Measurements from ENCODE around the gene CIZ1.
A peak's percentile ranks its signal among the peaks of the same experiment; 100 is the strongest.

The CIZ1 gene

GRCh38 chr9:128120741-128121465 lies 70.5 kb downstream of the CIZ1 start:
- in situ Hi-C loops (cut with MboI; ENCODE audit: low pct_unique_long_range_greater_than_20kb, low sequenced_read_pairs, unreplicated experiment): no loop called here
- TF ChIP-seq, protein P1, sequence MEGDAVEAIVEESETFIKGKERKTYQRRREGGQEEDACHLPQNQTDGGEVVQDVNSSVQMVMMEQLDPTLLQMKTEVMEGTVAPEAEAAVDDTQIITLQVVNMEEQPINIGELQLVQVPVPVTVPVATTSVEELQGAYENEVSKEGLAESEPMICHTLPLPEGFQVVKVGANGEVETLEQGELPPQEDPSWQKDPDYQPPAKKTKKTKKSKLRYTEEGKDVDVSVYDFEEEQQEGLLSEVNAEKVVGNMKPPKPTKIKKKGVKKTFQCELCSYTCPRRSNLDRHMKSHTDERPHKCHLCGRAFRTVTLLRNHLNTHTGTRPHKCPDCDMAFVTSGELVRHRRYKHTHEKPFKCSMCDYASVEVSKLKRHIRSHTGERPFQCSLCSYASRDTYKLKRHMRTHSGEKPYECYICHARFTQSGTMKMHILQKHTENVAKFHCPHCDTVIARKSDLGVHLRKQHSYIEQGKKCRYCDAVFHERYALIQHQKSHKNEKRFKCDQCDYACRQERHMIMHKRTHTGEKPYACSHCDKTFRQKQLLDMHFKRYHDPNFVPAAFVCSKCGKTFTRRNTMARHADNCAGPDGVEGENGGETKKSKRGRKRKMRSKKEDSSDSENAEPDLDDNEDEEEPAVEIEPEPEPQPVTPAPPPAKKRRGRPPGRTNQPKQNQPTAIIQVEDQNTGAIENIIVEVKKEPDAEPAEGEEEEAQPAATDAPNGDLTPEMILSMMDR (IDR thresholded peaks at IDR 0.05; ENCODE audit: extremely low read depth, insufficient read depth, missing control alignments): no peak

DNA sequence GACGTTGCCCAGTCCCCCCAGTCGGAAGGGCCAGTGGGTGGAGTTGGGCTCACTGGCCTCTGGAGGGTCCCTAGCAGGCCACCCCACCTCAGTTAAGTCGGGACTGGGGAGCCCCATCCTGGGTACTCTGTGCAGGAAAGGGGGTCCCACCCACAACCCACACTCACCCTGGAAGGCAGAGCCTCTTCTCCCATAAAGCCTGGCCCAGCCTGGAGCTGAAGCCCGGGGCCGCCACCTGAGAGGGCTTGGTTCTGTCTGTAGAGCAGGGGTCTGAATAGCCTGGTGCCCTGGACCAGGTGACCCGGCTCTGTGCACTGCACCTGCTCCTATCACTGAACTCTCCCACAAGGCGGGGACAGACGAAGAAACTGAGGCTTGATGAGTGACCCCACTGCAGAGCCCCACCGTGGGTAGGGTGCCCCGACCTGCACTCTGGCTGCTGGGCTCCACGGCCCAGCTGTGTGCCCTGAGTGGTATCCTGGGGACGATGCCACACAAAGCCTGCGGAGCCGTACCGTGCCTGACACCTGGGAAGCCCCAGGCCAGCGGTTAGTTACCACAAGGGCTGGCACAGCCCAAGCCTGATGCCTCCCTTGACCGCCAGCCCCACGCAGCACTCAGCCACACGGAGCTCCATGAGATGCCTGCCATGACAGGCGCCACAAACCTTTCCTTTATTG lies 71.2 kb downstream of the CIZ1 start:
- no peak for DNase-seq (ENCODE audit: low spot score)
- in situ Hi-C loops (cut with MboI; ENCODE audit: low pct_unique_long_range_greater_than_20kb, low sequenced_read_pairs, unreplicated experiment): no loop called here
- TF ChIP-seq, protein P1 (IDR thresholded peaks at IDR 0.05; ENCODE audit: extremely low read depth, insufficient read depth, missing control alignments): no peak

More at GRCh38 chr9:128120741-128121465, 70.5 kb downstream of the CIZ1 start:
- no peak for DNase-seq (ENCODE audit: low spot score)

DNA sequence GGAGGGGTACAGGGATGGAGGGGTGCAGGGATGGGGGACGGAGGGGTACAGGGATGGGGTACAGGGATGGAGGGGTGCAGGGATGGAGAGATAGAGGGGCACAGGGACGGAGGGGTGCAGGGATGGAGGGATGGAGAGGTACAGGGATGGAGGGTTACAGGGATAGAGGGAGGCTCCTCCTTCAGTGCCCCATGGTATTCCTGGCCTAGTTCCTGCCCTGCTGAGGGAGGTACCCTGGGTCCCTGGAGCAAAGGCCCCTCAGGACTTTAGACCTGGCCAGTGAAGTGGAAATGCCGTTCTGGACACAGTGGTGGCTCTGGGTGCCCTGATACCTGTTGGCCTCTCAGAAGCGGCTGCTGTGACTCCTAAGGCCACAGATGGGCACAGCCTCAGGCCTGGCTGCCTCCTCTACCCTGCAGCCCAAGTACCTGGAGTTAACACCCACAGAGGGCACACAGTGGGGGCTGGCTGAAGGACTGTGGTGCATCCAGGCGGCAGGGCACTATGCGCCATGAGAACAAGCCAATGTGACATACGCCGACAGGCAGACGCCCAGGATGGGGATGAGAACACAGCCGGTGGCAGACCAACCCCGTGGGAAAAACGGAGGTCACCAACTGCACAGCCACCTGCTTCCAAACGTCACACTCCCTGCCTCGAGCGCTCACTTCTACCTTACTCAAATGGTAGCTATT lies 72.3 kb downstream of the CIZ1 start:
- TF ChIP-seq, protein P1 (IDR thresholded peaks at IDR 0.05; ENCODE audit: extremely low read depth, insufficient read depth, missing control alignments): no peak
- no peak for DNase-seq (ENCODE audit: low spot score)
- in situ Hi-C loops (cut with MboI; ENCODE audit: low pct_unique_long_range_greater_than_20kb, low sequenced_read_pairs, unreplicated experiment): no loop called here

DNA sequence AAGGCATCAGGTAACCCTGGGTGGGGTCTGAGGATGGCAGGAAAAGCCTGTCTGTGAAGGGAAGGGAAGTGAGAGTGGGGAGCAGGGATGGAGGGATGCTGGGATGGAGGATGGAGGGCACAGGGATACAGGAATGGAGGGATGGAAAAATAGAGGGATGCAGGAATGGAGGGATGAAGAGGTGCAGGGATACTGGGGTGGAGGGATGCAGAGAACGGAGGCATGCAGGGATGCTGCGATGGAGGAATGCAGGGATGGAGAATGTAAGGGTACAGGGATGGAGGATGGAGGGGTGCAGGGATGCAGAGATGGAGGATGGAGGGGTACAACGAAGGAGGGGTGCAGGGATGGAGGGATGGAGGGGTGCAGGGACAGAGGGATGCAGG lies 72.9 kb downstream of the CIZ1 start:
- DNase-seq (ENCODE audit: low spot score): no peak
- TF ChIP-seq, protein P1 (IDR thresholded peaks at IDR 0.05; ENCODE audit: extremely low read depth, insufficient read depth, missing control alignments): no peak
- in situ Hi-C loops (cut with MboI; ENCODE audit: low pct_unique_long_range_greater_than_20kb, low sequenced_read_pairs, unreplicated experiment): no loop called here

DNA sequence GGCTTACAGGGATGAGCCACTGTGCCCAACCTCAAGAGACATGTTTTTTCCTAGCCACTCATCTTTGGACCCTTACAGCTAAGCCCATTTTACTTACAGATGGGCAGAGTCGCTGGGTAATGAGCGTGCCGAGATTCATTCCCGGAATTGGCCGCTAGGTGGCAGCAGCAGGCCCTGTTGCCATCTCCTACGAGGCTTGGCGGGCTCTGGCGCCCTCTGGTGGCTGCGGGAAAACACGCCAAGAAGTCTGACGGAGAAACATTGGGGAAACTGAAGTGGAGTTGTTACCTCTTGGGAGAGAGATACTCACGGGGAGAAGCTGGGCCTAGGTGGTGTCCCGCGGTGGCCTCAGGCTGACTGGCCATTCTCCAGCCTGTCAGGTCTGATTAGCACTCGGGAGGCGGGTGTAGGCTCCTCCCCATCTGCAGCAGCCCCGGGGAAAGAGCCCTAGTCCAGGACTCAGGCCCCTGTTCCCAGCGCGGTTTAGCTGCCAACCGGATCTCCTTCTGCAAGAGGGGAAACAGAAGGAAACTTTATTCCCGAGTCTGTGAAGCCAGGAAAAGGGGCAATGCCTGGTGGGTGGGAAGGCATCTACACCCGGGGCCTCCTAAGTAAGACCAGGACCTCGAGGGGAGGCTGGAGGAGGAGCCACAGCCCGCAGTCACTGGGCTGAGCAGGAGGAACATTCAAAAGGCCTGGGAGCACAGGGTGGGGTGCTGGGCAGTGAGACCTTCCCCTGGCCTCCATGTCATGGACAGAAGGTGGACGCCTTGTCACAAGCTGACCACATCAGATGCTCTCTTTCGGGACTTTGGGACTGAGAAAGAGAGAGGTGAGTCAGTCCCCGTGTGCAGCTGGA lies 73.5 kb downstream of the CIZ1 start:
- peak; percentile 95 for DNase-seq (ENCODE audit: low spot score)
- in situ Hi-C loops (cut with MboI; ENCODE audit: low pct_unique_long_range_greater_than_20kb, low sequenced_read_pairs, unreplicated experiment): no loop called here
- TF ChIP-seq, protein P1 (IDR thresholded peaks at IDR 0.05; ENCODE audit: extremely low read depth, insufficient read depth, missing control alignments): peak; percentile 100

Data from GM13977 (cell line).